BJ (cell line): ENCODE data around the gene ADARB2. TPM values are rescaled to one million over a fixed set of nuclear protein-coding genes. Genes with fewer than 3 reads are reported as not detected.

ENCODE experiments used
- CTCF ChIA-PET: fragments of 350-600 bp; formaldehyde crosslinking; extraction: SDS; loops from one replicate; lab custom pipeline; 2021; ENCODE audit warnings: antibody characterized with exemption, inconsistent platforms; lab: Yijun Ruan, JAX
- POLR2A ChIA-PET: fragments of 300-600 bp; sonication (Branson Sonifier 250); formaldehyde crosslinking; extraction: SDS; loops from one replicate; lab custom pipeline; 2021; ENCODE audit warnings: antibody characterized with exemption; lab: Charles Lee
- DNase-seq: peaks from one replicate; pipeline ENCODE4 v3.0.0-alpha.2; 2011; ENCODE audit warnings: low read depth
- H3K27me3 ChIP-seq: 2 replicates; pipeline ENCODE4 v1.6.0; 2011; ENCODE audit warnings: low read length; ENCODE audit not compliant: control insufficient read depth, insufficient read depth
- H3K36me3 ChIP-seq: 2 replicates; pipeline ENCODE4 v1.5.1; 2011; ENCODE audit warnings: low read length; ENCODE audit not compliant: control insufficient read depth, insufficient read depth
- H3K4me3 ChIP-seq: 2 replicates; pipeline ENCODE4 v1.5.1; 2011; ENCODE audit warnings: low read depth, mild to moderate bottlenecking, control low read depth, low read length
- polyA plus RNA-seq: library from polyadenylated mRNA; depleted of rRNA; stranded (reverse); fragments of >200 nt; gene quantifications from 2 replicates; pipeline ENCODE4 v1.2.3, GENCODE V29; 2011
- TF ChIP-seq, protein P1 (sequence below): IDR thresholded peaks from 2 replicates; pipeline ENCODE4 v1.5.1; 2011; ENCODE audit warnings: low read depth, mild to moderate bottlenecking, control low read depth, inconsistent platforms, low read length, moderate library complexity; ENCODE audit not compliant: insufficient read depth

Gene ADARB2
- polyA plus RNA-seq, 1 experiment = not detected

DNA sequence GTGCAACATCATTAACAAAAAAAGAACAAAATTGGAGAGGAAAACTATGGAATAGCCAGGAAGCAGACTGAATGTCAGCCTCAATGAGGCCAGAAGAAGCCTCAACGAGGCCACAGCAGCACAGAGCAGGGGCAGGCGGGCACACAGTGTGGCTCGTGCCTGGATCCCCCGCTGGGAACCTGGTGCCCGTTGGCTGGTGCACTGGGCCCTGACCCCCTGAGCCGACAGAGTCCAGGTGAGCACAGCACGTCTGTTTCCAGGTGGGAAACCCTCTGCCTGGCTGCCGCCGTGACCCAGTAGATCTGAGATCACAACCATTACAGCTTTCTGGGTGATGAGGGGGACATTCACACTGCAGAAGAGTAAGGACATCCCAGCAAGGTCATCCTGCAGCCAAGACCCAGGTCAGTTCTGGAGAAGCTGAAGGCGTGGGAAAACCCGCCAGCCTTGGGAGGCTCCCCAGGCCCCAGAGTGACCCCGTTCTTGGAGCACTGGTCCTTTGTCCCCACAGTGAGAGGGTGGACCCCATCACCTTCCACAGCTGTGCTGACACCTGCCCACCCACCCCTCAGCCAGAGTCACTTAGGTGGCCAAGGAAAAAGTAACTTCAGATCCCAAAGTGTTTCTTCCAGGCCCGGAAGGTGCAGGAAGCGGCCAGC lies 222.1 kb downstream of the ADARB2 start:
- Histone ChIP-seq H3K27me3 (no peaks in the 10 kb centered on the region), H3K36me3 (no peaks in the 10 kb centered on the region), H3K4me3 (no peak overlapping the region)
- POLR2A ChIA-PET = no interaction called here
- DNase-seq = no peak
- TF ChIP-seq, protein P1, sequence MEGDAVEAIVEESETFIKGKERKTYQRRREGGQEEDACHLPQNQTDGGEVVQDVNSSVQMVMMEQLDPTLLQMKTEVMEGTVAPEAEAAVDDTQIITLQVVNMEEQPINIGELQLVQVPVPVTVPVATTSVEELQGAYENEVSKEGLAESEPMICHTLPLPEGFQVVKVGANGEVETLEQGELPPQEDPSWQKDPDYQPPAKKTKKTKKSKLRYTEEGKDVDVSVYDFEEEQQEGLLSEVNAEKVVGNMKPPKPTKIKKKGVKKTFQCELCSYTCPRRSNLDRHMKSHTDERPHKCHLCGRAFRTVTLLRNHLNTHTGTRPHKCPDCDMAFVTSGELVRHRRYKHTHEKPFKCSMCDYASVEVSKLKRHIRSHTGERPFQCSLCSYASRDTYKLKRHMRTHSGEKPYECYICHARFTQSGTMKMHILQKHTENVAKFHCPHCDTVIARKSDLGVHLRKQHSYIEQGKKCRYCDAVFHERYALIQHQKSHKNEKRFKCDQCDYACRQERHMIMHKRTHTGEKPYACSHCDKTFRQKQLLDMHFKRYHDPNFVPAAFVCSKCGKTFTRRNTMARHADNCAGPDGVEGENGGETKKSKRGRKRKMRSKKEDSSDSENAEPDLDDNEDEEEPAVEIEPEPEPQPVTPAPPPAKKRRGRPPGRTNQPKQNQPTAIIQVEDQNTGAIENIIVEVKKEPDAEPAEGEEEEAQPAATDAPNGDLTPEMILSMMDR = no peak
- CTCF ChIA-PET = no interaction called here

DNA sequence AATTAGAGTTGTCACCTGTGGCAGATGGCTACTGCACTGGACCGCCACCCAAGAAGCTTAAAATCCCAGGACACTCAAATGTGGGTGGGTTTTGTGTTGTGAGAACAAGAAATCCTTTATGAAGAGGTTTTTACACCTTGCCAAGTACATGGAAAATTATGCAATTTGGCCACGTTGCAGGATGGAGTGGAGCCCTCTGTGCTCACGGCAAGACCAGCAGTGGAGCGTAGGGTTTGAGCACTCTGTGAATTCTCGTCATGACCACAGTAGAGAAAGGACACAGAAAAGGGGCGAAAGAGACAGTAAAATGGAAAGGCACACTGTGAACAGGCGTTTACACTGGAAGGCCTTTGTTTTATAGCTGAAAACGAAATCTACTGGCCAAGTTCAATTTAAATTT lies 222.6 kb downstream of the ADARB2 start:
- no peak overlapping the region for H3K4me3 ChIP-seq
- no peak for DNase-seq
- ChIA-PET CTCF (no interaction called here), POLR2A (no interaction called here)
- no peaks in the 10 kb centered on the region for H3K36me3 ChIP-seq
- TF ChIP-seq, protein P1 = no peak
- H3K27me3 ChIP-seq = no peaks in the 10 kb centered on the region

DNA sequence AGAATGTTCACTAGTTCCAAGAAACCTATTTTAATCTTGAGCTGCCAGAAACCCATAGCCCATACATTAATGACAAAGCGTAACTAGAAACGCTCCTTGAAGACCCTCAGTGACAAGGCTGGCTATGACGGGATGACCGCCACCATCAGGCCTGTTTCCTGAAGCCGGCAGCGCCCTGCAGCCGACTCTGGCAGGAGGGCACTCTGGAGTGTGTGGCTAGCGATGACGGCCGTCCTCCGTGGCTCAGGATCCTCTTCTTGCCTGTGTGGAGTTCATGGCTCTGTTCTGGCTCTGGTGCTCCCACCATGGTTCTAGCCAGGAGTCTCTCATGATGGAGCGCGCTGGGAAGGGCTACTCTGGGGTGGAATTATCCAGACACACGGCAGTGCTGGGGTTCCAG lies 224.1 kb downstream of the ADARB2 start:
- no peak for DNase-seq
- ChIA-PET POLR2A (no interaction called here), CTCF (no interaction called here)
- TF ChIP-seq, protein P1 = no peak
- Histone ChIP-seq H3K4me3 (no peak overlapping the region), H3K36me3 (no peaks in the 10 kb centered on the region), H3K27me3 (no peaks in the 10 kb centered on the region)

DNA sequence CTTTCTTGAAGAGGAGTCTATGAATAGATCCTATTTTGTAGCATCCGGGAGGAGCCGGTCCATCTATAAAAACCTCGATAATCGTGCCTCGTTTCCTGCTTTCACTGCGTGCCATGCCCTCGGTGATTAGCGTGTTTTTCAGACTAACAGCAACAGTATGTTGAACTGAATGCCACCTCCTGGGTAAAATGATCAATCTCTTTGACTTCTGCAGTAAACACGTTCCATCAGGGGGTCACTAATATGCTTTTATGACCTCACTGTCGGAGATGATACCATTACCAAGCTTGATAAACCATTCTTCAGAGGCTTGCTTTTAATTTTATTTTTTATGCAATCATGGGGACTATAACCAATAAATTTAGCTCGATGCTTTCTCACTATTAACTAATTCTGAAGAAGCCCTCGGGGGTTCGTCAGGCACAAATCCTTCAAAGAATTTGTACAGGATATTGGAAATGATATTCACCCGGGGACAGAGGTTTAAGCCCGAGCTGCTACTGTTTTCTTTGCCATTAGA lies 228.3 kb downstream of the ADARB2 start:
- Histone ChIP-seq H3K36me3 (no peaks in the 10 kb centered on the region), H3K27me3 (no peaks in the 10 kb centered on the region), H3K4me3 (no peak overlapping the region)
- POLR2A ChIA-PET = no interaction called here
- no peak for DNase-seq
- TF ChIP-seq, protein P1 = no peak
- CTCF ChIA-PET = no interaction called here

DNA sequence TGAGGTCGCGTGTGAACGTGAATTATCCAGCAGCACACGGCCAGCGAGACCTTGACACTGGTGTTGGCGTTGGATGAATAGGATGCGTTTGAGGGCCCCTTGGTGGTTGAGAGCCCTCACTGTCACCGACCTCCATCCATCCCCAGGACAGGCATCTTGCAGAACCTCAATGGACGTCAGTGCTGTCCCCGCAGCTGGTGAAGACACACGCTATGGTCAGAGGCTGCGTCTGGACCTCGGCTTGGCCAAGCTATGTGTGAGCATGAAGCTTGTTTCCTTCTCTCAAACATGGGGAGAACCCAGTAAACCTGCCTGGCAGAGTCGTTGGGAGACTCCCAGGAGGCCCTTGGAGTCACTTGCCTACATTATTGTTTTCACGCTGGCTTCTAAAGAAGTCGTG lies 229.2 kb downstream of the ADARB2 start:
- TF ChIP-seq, protein P1 = no peak
- POLR2A ChIA-PET = no interaction called here
- no peaks in the 10 kb centered on the region for H3K36me3 ChIP-seq
- CTCF ChIA-PET = no interaction called here
- no peak overlapping the region for H3K4me3 ChIP-seq
- no peaks in the 10 kb centered on the region for H3K27me3 ChIP-seq
- no peak for DNase-seq
